Measurements from ENCODE around the gene TAL1. TPM values are rescaled to one million over a fixed set of nuclear protein-coding genes. Genes with fewer than 3 reads are reported as not detected.
"Not testable (repeated sequence)": the region's sequence is repeated elsewhere in the genome, so short reads cannot be mapped to it uniquely, and the experiment has no call there.

Gene TAL1
- total RNA-seq, 4 donors from 2014 or later: 0.34 to 1.7 (median 1.2) TPM

GRCh38 chr1:47208374-47208850 is 23.6 kb downstream of the TAL1 start:
- H3K36me3 ChIP-seq: no peaks in the 10 kb centered on the region
- no peaks in the 10 kb centered on the region for H3K9me3 ChIP-seq
- DNase-seq (ENCODE audit: low spot score in 2 of 2): no peak
- 54% methylated on average over 7 of the region's 11 CpGs for WGBS
- H3K4me1 ChIP-seq: no peaks in the 10 kb centered on the region
- no peak overlapping the region for H3K4me3 ChIP-seq
- TF ChIP-seq POLR2AphosphoS5 (IDR thresholded peaks at IDR 0.05) (no peak), EP300 (IDR thresholded peaks at IDR 0.05) (no peak), POLR2A (IDR thresholded peaks at IDR 0.05) (no peak), CTCF (IDR thresholded peaks at IDR 0.05) (no peak)
- no peak overlapping the region for H3K27ac ChIP-seq
- H3K27me3 ChIP-seq: peaks cover 3% of the 10 kb centered on the region

DNA sequence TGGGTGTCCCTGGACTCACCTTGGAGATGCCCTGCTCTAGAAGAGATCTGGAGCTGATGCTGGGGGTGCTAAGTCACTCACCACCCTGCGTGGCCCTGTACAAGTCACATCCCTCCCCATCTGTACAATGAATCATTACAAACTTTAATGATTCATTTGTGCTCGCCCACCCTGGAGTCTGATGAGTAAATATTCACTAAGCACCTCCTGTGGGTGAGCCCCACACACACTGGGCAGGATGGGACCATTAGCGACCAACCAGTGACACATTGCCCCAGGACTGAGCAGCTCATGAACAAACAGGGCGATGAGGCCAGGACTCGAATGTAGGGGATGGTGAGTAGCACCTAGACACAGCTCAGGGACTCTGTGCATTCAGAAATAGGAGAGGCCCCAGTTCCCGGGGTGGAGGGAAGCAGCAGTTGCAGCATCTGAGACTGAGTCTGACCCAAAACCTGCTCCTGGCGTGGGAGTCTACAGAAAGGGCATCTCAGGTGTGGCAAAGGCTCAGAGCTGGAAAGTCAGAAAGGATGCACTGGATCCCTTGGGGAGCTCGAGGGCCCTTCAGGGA is 24.1 kb downstream of the TAL1 start:
- H3K4me3 ChIP-seq: no peak overlapping the region
- no peak for TF ChIP-seq CTCF (IDR thresholded peaks at IDR 0.05)
- no peak for TF ChIP-seq EP300 (IDR thresholded peaks at IDR 0.05)
- TF ChIP-seq POLR2AphosphoS5 (IDR thresholded peaks at IDR 0.05): no peak
- no peak for TF ChIP-seq POLR2A (IDR thresholded peaks at IDR 0.05)
- no peak for DNase-seq (ENCODE audit: low spot score in 2 of 2)
- H3K36me3 ChIP-seq: no peaks in the 10 kb centered on the region
- 69% methylated on average over 8 of the region's 8 CpGs for whole genome bisulfite sequencing
- H3K27me3 ChIP-seq: peaks cover 3% of the 10 kb centered on the region
- H3K27ac ChIP-seq: no peak overlapping the region
- H3K9me3 ChIP-seq: no peaks in the 10 kb centered on the region
- no peaks in the 10 kb centered on the region for H3K4me1 ChIP-seq

- no peak for DNase-seq (ENCODE audit: low spot score in 2 of 2)
- no peaks in the 10 kb centered on the region for H3K36me3 ChIP-seq
- H3K9me3 ChIP-seq: no peaks in the 10 kb centered on the region
- no peak overlapping the region for H3K4me3 ChIP-seq
- H3K27ac ChIP-seq: no peak overlapping the region
- no peaks in the 10 kb centered on the region for H3K4me1 ChIP-seq
- TF ChIP-seq POLR2AphosphoS5 (IDR thresholded peaks at IDR 0.05) (no peak), EP300 (IDR thresholded peaks at IDR 0.05) (no peak), POLR2A (IDR thresholded peaks at IDR 0.05) (no peak), CTCF (IDR thresholded peaks at IDR 0.05) (no peak)
- 95% methylated on average over 5 of the region's 5 CpGs for WGBS
- peaks cover 3% of the 10 kb centered on the region for H3K27me3 ChIP-seq
These were observed 26.1 kb downstream of the TAL1 start for GRCh38 chr1:47205918-47206317.

- H3K27me3 ChIP-seq; DNase-seq (ENCODE audit: low spot score in 2 of 2); H3K36me3 ChIP-seq; H3K27ac ChIP-seq; H3K4me3 ChIP-seq; H3K4me1 ChIP-seq; H3K9me3 ChIP-seq: not testable (repeated sequence)
- 23% methylated on average over 2 of the region's 2 CpGs for WGBS
These were observed 28.5 kb downstream of the TAL1 start for GRCh38 chr1:47203504-47203903.

GRCh38 chr1:47201179-47201578 is 30.8 kb downstream of the TAL1 start:
- DNase-seq (ENCODE audit: low spot score in 2 of 2): no peak
- no peak for TF ChIP-seq POLR2AphosphoS5 (IDR thresholded peaks at IDR 0.05)
- no peak for TF ChIP-seq POLR2A (IDR thresholded peaks at IDR 0.05)
- TF ChIP-seq CTCF (IDR thresholded peaks at IDR 0.05): no peak
- no peak overlapping the region for H3K27ac ChIP-seq
- H3K9me3 ChIP-seq: no peaks in the 10 kb centered on the region
- WGBS: 31% methylated on average over 4 of the region's 4 CpGs
- no peak overlapping the region for H3K4me3 ChIP-seq
- H3K27me3 ChIP-seq: peaks cover 6% of the 10 kb centered on the region
- H3K36me3 ChIP-seq: no peaks in the 10 kb centered on the region
- no peaks in the 10 kb centered on the region for H3K4me1 ChIP-seq

DNA sequence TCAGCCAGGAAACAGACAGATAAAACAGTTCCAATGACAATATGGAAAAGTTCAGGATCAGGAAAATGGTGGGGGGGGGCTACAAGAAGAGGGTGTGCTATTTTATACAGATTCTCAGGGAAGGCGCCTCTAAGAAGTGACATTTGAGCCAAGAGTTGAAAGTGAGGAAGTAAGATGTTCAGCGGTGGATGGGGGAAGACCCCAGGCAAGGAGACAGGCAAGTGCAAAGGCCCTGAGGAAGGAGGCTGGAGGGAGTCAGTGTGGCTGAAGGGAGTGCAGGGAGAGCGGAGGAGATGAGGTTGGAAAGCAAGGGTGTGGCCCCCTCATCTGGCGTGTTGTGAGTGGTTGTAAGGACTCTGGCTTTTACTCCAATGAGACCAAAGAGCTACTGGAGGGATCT is 33.8 kb downstream of the TAL1 start:
- DNase-seq (ENCODE audit: low spot score in 2 of 2): no peak
- H3K4me3 ChIP-seq: no peak overlapping the region
- whole genome bisulfite sequencing: 81% methylated on average over 4 of the region's 4 CpGs
- H3K36me3 ChIP-seq: no peaks in the 10 kb centered on the region
- no peaks in the 10 kb centered on the region for H3K9me3 ChIP-seq
- H3K27ac ChIP-seq: no peak overlapping the region
- no peak for TF ChIP-seq POLR2A (IDR thresholded peaks at IDR 0.05)
- TF ChIP-seq CTCF (IDR thresholded peaks at IDR 0.05): no peak
- TF ChIP-seq EP300 (IDR thresholded peaks at IDR 0.05): no peak
- no peak for TF ChIP-seq POLR2AphosphoS5 (IDR thresholded peaks at IDR 0.05)
- peaks cover 6% of the 10 kb centered on the region for H3K27me3 ChIP-seq
- H3K4me1 ChIP-seq: no peaks in the 10 kb centered on the region
